Measurements from ENCODE around the gene EFNB1.

EFNB1 gene

DNA sequence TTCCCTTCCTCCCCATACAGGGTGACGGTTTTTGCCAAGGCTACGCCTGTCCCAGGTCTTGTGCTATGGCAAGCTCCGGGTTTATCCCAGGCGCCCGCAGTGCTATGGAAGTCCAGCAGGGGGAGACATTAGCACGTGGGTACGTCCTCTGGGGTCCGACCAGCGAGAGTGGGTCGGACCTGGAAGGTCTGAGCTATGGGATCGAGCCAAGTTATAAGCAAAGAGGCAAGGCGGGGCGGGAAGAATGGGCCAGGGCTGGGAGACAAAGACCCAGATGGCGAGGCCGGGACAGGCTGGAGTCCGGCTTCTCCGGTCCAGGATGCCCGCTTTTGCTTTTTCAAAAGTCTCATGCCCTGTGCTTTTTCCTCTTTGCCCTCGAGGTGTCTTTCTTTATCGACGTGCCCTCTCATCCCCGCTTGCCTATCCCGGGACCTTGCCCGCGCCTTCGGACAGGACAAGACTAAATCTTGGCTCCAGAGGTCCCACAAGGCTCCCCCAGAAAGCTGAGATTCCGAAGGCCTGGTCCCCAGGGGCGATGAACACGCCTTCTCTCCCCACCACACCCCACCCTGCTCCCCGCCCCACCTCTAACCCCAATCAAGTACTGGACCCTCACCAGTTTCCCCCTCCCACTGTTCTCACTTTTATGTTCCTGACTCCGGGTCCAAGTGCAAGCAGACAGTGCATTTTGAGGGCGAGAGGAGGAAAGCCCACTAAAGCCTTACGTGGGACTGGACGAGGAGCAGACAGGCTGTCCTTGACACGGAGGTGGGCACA, 785 bp upstream of the EFNB1 start:
- peak; percentile 77 for DNase-seq

DNA sequence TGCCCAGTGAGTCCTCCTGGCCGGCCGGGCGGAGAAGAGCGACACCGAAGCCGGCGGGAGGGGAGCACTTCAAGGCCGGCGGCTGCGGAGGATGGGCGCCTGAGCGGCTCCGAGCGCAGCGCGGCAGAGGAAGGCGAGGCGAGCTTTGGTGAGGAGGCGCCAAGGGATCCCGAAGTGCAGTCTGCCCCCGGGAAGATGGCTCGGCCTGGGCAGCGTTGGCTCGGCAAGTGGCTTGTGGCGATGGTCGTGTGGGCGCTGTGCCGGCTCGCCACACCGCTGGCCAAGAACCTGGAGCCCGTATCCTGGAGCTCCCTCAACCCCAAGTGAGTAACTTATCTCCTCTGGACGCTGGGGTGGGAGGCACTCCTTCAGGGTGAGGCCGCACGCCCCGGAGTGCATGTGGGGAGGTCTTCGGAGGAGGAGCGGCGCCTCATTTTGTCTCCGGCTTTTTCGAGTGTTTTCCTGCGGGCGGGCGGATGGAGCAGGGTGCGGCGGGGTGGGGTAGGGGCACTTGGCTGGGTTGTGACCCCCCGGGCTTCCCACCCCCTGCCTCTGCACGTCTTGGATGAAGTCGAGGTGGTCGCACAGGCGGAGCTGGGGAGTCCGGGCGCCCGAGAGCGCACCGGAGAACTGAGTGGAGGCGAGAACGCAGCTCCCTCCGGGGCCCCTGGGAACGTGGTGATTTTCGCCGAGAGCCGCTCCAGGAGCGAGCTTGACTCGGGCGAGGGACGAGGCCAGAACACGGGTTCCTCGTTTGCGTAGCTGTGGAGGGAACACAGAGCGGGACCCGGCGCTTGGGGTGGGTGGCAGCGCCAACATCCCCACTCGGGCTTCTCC, 979 bp downstream of the EFNB1 start:
- peak; percentile 32 for DNase-seq

DNA sequence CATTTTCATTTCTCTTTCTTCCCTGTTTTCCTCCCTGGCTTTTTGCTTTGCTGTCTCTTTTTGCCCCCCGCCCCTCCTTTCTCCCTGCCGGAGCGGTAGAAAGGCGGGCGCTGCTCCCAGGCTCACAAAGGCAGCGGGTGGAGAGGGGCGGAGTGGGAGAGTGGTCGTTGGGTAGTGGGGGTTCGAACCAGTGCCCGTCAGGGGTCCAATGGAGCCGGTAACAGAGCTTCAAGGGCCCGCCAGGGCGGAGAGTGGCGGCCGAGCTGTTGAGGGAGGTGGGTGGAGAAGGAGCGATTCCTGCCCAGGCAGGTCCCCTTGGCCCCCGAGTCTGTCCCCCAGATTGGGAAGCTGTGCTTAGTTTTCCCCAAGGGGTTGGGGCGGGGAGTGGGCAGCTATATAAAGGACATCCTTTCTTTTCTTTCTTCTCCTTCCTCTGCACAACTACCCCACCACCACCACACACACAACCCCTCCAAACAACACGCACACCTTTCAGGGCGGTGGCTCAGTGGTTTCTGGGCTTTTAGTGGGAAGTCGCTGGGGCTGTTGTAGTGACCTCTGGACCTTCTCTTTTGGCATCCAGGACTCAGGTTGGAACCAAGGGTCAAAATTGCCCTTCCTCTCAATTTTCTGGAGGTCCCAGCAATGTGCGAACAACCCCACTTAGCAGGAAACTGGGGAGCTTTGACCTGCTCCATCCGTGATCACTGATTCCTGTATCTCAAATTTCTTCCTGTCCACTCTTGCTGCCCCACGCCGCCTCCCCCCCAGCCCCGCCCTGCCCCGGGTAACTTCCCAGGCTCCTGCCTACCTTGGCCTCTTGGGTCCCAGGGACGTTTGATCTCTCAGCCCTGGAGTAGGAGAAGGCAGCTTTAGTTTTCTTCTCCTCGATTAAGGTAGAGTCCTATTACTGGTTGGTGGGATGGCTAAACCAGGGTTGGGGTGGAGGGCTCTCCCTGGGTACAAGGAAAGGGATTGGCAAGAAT, 1.9 kb downstream of the EFNB1 start:
- no peak for DNase-seq

DNA sequence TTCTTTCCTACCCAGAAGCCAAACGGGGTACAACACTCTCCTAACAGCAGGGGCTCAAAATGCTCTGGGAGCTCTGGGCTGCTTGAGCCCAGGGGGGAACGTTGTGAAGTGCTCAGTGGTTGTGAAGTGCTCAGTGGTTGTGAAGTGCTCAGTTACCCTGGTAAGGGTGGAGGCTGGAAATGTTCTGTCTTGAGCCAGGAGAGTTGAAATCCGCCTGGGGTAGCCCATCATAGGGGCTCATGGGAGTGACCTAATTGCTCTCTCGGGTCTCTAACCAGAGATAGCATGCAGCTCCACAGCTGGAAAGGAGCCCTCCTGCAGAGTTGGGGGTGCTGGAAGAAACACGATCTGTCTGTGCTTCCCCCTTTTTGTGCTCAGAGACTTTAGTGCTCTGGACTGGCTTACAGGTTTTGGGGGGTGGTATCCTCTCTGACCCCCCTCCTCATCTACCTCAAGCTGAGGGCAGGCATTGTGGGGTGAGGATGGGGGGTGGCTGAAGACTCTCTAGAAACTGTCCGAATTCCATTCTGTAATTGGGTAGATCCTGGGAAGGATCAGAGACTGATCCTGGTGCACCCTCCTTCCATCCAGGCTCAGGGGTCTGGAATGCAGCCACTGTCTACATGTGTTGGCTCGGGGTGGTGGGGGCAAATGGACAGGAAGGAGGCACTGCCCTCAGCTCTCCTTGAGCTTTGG, 2.7 kb downstream of the EFNB1 start:
- no peak for DNase-seq

DNA sequence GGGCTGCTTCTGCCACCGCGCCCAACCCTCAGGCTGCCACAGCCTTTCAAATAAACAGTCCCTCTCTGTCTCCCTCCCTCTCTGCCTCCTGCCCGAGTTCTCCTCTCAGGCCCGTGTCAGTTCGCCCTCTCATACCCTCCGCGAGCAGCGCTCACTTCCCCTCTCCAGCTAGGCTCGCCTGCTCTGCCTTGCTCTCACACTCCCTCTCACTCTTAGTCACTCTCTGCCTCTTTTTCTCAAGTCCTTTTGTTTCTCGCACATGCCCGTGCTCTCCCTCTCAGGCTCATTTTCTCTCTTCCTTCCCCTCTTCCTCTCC, 3.2 kb downstream of the EFNB1 start:
- DNase-seq: peak; percentile 68

DNA sequence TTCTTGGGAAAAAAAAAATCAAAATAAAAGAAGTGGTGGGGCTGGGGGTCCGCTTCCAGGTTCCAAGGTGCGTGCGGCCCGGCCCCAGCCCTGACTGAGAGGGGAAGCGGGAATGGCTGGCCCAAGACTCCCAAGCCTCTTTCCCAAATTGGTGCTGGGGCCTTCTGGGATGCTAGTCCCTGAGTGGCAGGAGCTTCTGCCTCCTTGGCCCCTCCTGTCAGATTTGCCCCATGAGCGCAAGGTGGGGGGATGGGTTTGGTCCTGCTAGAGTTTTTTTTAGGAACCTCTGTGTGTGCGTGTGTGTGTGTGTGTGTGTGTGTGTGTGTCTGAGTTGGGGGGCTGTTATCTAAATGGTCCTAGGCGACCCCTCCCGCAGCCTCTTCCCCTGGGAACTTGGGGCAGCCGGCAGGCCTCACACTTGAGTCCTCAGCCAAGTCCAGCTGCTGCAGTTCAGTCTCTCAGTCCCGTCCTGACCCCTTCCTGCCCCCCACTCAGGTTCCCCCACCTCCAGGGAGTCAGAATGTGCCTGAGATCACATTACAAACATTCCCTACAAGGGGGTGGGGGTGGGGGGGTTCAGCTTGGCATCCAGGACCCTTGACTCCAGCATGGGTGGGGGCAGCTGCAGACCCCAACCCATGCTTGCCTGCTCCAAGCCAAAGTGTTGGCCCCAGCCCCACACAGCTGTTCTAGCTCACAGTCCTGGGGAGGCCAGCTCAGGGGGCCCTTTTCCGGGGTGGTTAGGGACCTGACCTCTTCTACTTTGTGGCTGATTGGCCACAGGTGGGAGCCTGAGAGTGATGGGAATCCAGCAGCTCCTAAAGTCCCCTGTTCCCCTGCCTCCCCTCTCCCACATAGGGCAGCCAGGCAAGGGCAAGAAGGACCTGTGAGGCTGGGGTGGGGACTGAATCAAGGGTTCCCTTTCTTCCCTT, 4.0 kb downstream of the EFNB1 start:
- DNase-seq: no peak

DNA sequence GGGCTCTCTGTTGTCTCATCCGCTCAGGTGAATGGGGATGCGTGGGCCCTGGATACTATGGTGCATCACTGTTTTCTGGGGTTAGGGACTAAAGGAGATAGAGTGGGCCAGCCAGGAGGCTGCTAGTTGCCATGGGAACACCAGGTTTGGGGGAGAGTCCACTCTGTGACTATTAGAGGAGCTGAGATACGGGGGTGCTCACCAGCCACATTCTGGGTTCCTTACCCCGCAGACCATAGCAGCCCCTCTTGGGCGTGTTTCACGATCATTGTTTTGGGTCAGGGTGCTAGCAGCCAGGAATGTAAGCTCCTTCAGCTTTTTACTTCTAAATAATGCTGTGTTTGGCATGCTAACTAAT, 4.6 kb downstream of the EFNB1 start:
- DNase-seq: no peak

- no peak for DNase-seq
Measured at GRCh38 chrX:68833855-68834331, 5.1 kb downstream of the EFNB1 start.

DNA sequence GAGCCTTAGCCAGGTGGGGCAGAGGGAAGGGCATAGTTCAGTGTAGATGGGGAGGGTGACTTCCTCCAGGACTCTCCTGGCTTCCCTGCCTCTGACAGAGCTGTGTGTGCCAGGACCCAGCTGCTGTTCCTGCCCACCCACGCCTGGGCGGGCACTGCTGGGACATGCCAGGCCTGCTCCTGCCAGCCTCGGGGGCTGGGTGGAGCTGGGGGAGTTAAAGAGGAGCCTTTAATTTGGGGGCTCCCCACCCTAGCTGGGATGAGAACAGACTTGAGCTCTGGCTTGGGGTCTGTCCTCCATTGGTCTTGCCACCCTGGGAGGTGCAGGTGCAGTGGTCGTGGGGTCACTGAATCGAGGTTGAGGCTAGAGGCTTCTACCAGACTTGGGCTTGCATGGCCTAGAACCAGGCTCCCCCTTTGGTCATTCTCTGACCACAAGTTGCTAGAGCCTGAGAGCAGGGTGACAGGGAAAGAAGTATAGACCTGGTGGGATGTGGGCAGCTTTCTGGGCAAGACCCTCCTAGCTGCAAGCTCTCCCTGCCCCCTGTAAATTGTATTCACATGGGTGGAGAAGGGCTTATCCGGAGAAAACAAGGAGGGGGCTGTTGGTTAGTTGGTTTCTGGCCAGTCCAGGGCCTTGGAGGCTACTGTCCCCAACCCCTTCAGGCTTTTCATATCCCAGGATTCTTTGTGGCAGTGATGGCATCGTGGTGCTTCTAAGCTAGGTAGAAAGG, 5.7 kb downstream of the EFNB1 start:
- no peak for DNase-seq

GRCh38 chrX:68835104-68835442, 6.3 kb downstream of the EFNB1 start:
- no peak for DNase-seq

GRCh38 chrX:68835468-68835867, 6.6 kb downstream of the EFNB1 start:
- DNase-seq: no peak

GRCh38 chrX:68837119-68837518, 8.3 kb downstream of the EFNB1 start:
- no peak for DNase-seq

GRCh38 chrX:68838571-68838910, 9.7 kb downstream of the EFNB1 start:
- no peak for DNase-seq

GRCh38 chrX:68839771-68840170, 10.9 kb downstream of the EFNB1 start:
- no peak for DNase-seq

DNA sequence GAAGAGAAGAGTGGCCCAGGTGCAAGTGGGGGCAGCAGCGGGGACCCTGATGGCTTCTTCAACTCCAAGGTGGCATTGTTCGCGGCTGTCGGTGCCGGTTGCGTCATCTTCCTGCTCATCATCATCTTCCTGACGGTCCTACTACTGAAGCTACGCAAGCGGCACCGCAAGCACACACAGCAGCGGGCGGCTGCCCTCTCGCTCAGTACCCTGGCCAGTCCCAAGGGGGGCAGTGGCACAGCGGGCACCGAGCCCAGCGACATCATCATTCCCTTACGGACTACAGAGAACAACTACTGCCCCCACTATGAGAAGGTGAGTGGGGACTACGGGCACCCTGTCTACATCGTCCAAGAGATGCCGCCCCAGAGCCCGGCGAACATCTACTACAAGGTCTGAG, 11.4 kb downstream of the EFNB1 start:
- DNase-seq: no peak

DNA sequence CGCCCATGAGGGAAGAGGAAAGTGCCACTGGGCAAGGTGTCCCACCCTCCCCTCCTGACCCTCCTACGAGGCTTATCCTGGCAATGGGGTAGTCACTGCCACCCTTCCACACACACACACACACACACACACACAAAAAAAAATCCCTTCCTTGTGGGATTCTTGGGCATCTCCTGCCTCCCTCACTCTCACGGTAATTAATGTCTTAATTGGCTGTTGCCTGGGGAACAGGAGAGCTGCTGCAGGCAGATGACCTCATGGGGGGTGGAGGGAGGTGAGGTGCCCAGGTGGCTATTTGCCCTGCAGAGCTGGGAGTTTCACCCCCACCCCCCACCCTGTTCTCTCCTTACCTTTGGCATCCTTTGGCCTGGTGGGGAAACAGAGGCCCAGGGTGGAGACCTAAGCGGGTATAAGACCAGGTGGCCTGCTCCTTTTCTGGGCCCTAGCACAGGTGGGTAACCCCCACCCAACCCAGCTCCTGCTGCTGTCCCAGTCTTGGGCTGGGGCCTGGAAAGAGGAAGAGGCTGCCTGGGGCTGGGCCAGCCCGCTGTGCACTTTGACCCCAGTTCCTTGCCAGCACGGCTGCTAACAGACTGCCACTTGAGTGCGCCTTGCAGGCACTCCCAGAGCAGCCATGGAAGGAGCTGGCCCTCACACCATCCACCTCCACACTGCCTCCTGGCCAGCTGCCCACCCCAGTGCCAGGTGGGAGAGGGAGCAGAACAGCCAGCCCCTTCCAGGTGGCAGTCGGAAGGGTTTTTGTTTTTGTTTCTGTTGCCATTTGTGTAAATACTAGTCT, 12.6 kb downstream of the EFNB1 start:
- no peak for DNase-seq

DNA sequence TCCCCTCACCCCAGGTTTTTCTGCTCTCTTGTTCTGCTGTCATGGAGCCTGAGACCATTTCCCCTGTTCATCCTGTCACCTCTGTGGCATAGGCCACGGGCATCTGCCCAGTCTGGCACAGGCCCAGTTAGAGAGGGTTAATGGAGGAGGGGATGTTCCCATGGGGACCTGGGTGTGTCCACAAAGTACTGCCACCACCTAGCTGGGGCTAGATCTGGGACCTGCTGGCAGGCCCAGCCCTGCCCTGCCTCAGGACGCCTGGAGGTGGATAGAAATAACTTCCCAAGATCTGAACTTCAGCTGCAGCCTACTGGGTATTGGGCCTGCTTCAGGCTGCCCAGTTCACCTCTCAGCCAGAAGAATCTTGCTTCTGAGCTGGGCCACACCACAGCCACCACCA, 13.5 kb downstream of the EFNB1 start:
- no peak for DNase-seq

DNA sequence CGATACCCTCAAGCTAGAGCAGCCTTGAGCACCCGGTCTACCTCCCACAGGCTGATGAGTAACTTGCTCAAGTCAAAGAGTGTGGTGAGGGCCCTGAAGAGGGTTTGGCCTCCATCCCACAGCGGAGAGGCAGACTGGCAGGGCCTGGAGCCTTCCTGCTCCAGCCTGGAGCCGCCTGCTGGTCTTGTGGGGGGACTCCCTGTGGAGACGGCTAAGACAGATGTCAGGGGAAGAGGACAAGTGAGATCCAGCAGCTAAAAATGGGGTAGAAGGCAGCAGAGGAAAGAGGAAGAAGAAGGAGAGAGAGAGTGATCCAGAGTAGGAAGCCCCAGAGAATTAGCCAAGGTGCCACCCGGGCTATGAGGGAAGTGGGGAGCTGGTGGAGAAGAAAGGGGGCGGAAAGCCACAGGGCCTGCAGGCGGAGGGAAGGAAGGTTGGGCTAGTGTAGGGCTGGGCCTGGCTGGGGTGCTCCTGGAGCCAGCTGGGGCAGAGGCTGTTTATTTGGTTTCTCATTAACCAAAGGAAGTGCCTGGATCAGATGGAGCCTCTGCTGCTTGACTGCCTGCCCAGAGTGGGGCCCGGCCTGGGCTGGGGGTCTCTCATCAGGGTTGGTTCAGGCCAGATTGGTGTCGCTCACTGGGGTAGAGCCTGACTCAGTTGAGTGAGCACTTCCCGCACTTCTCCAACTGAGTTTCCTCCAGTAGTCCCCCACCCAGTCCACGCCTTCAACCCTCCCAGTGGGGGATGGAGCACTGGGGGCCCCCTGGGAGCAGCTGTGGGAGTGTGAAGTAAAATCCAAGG, 14.2 kb downstream of the EFNB1 start:
- no peak for DNase-seq

GRCh38 chrX:68843992-68844391, 15.2 kb downstream of the EFNB1 start:
- DNase-seq: no peak
